Ishikawa (cell line): Measurements from ENCODE around the gene NKD1.

Source experiments
- EP300 ChIP-seq: IDR thresholded peaks from 2 replicates; pipeline ENCODE4 v1.6.1; 2012; ENCODE audit warnings: borderline replicate concordance
- NFIC ChIP-seq: IDR thresholded peaks from 2 replicates; pipeline ENCODE4 v1.6.1; 2012
- RAD21 ChIP-seq: IDR thresholded peaks from 2 replicates; pipeline ENCODE4 v1.6.1; 2012; ENCODE audit warnings: low read depth
- REST ChIP-seq: IDR thresholded peaks from 2 replicates; pipeline ENCODE4 v1.6.1; 2012; ENCODE audit warnings: low read depth, mild to moderate bottlenecking
- TCF12 ChIP-seq: IDR thresholded peaks from 2 replicates; pipeline ENCODE4 v1.6.1; 2012; ENCODE audit warnings: low read depth
- TEAD4 ChIP-seq: IDR thresholded peaks from 2 replicates; pipeline ENCODE4 v1.6.1; 2012
- YY1 ChIP-seq: IDR thresholded peaks from 2 replicates; pipeline ENCODE4 v1.6.1; 2012; ENCODE audit warnings: low read depth
- ZBTB7A ChIP-seq: IDR thresholded peaks from 2 replicates; pipeline ENCODE4 v1.6.1; 2012; ENCODE audit warnings: low read depth
- TF ChIP-seq, protein P1 (sequence below): IDR thresholded peaks from 2 replicates; pipeline ENCODE4 v1.6.1; 2012
- TF ChIP-seq, protein P2 (sequence below): IDR thresholded peaks from 2 replicates; pipeline ENCODE4 v1.6.1; 2012

DNA sequence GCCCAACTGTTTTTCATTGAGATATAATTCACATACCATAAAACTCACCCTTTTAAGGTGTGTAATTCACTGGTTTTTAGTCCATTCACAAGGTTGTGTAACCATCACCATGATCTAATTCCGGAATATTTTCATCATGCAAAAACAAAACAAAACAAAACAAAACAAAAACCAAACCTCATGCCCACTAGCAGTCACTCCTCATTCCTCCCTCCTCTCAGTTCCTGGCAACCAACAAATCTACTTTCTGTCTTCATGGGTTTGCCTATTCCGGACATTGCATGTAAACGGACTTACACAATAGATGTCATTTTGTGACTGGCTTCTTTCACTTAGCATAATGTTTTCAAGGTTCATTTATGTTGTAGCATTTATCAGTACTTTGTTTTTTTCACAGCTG lies 140.7 kb downstream of the NKD1 start:
- TF ChIP-seq, protein P1, sequence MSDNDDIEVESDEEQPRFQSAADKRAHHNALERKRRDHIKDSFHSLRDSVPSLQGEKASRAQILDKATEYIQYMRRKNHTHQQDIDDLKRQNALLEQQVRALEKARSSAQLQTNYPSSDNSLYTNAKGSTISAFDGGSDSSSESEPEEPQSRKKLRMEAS, result no peak
- TF ChIP-seq ZBTB7A (no peak), NFIC (no peak), YY1 (no peak), EP300 (no peak), TCF12 (no peak), RAD21 (no peak), TEAD4 (no peak), REST (no peak)
- TF ChIP-seq, protein P2, sequence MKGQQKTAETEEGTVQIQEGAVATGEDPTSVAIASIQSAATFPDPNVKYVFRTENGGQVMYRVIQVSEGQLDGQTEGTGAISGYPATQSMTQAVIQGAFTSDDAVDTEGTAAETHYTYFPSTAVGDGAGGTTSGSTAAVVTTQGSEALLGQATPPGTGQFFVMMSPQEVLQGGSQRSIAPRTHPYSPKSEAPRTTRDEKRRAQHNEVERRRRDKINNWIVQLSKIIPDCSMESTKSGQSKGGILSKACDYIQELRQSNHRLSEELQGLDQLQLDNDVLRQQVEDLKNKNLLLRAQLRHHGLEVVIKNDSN, result no peak
